NCI-H128 (cell line): ENCODE results near the gene DPM2.
A peak's percentile ranks its signal among the peaks of the same experiment; 100 is the strongest.

Source experiments
- DNase-seq: peaks from one replicate; lab custom pipeline; 2025; ENCODE audit not compliant: unreplicated experiment; lab: John Stamatoyannopoulos, UW

Gene DPM2

GRCh38 chr9:127937388-127938297, at the start of gene DPM2:
TSS of gene DPM2 (minus strand) at chr9:127937854. CDS start at chr9:127937820, 34 bp downstream.
- DNase-seq = peak; percentile 73

GRCh38 chr9:127987103-127987614, 49.5 kb upstream of the DPM2 start:
- DNase-seq = no peak

GRCh38 chr9:127985011-127985410, 47.4 kb upstream of the DPM2 start:
- no peak for DNase-seq

- DNase-seq = no peak
Measured at GRCh38 chr9:127983847-127984289, 46.2 kb upstream of the DPM2 start.

- DNase-seq = no peak
Measured at GRCh38 chr9:127982912-127983311, 45.3 kb upstream of the DPM2 start.

GRCh38 chr9:127981559-127982121, 44.0 kb upstream of the DPM2 start:
- no peak for DNase-seq

- peak; percentile 92 for DNase-seq
Measured at GRCh38 chr9:127980706-127981558, 43.3 kb upstream of the DPM2 start, which contains the start of gene EEIG1. TSS of gene EEIG1 (minus strand) at chr9:127980989. CDS start at chr9:127980137, 852 bp downstream.

GRCh38 chr9:127980060-127980705, 42.5 kb upstream of the DPM2 start:
- no peak for DNase-seq

- no peak for DNase-seq
Measured at GRCh38 chr9:127979333-127980059, 41.8 kb upstream of the DPM2 start.

- no peak for DNase-seq
Measured at GRCh38 chr9:127979015-127979332, 41.3 kb upstream of the DPM2 start.

GRCh38 chr9:127977884-127978647, 40.4 kb upstream of the DPM2 start:
- no peak for DNase-seq

- no peak for DNase-seq
Measured at GRCh38 chr9:127977009-127977883, 39.6 kb upstream of the DPM2 start.

- peak; percentile 65 for DNase-seq
Measured at GRCh38 chr9:127976498-127976897, 38.8 kb upstream of the DPM2 start.

GRCh38 chr9:127975376-127976315, 38.0 kb upstream of the DPM2 start:
- DNase-seq = no peak

- DNase-seq = no peak
Measured at GRCh38 chr9:127974769-127975261, 37.2 kb upstream of the DPM2 start.

- DNase-seq = peak; percentile 53
Measured at GRCh38 chr9:127974001-127974768, 36.5 kb upstream of the DPM2 start.
